Ascending aorta (tissue), 2 donors: ENCODE results near the gene PCDHB5. TPM values are rescaled to one million over a fixed set of nuclear protein-coding genes. Genes with fewer than 3 reads are reported as not detected.
"Not testable (repeated sequence)": the region's sequence is repeated elsewhere in the genome, so short reads cannot be mapped to it uniquely, and the experiment has no call there.

Source experiments
- DNase-seq, 2 donors: peaks; one replicate each; pipeline ENCODE4 v3.0.0-alpha.2; 2019; ENCODE audit warnings: low spot score in 2 of 2
- H3K27ac ChIP-seq, 2 donors: fragments of 200-600 bp; sonication (generic); one replicate each; pipeline ENCODE4 v1.5.1; 2016 to 2017; ENCODE audit warnings: mild to moderate bottlenecking in 1 of 2
- H3K27me3 ChIP-seq: fragments of 200-600 bp; sonication (generic); one replicate; pipeline ENCODE4 v1.5.1; 2017
- H3K36me3 ChIP-seq, 2 donors: fragments of 200-600 bp; sonication (generic); one replicate each; pipeline ENCODE4 v1.5.1; 2016
- H3K4me1 ChIP-seq, 2 donors: fragments of 200-600 bp; sonication (generic); one replicate each; pipeline ENCODE4 v1.5.1; 2016 to 2017; ENCODE audit warnings: mild to moderate bottlenecking in 1 of 2
- H3K4me3 ChIP-seq, 2 donors: fragments of 200-600 bp; sonication (generic); one replicate each; pipeline ENCODE4 v1.5.1; 2016 to 2017; ENCODE audit warnings: mild to moderate bottlenecking in 1 of 2
- H3K9me3 ChIP-seq, 2 donors: fragments of 200-600 bp; sonication (generic); one replicate each; pipeline ENCODE4 v1.5.1; 2016
- intact Hi-C: fragments of 100-400 bp; cut with DNase I; formaldehyde crosslinking; loops from one replicate; pipeline ENCODE4 v1.15.1; 2023
- total RNA-seq: library from RNA; depleted of rRNA; stranded (reverse); fragments of >200 nt; gene quantifications from one replicate; pipeline ENCODE4 v1.1.0, GENCODE V29; 2016
- TF ChIP-seq, protein P1 (sequence below), 3 experiments: fragments of 200-600 bp in 2 of 3; fragments of 450-650 bp in 1 of 3; sonication (generic) in 2 of 3; IDR thresholded peaks; one replicate each; pipeline ENCODE4 v1.5.1; 2016 to 2019; ENCODE audit warnings: antibody characterized with exemption in 3 of 3, mild to moderate bottlenecking in 1 of 3, moderate library complexity in 1 of 3

PCDHB5 gene
- total RNA-seq, 1 donor from 2014 or later, result 61.8 TPM

DNA sequence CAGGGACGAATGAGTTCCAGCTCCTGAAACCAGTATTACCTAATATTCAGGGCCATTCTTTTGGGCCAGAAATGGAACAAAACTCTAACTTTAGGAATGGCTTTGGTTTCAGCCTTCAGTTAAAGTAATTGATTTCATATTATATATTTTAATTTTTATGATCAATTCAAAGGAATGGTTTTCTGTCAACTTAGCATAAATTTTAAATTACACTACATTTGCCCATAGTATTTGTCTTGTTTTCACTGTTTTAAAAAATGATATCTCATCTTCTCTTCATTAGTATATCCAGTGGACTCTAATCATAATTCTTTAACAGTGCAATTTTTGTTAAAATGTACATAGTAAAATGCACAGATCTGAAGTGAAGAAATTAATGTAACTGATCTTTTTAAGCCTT, 45.3 kb downstream of the PCDHB5 start:
- TF ChIP-seq, protein P1, sequence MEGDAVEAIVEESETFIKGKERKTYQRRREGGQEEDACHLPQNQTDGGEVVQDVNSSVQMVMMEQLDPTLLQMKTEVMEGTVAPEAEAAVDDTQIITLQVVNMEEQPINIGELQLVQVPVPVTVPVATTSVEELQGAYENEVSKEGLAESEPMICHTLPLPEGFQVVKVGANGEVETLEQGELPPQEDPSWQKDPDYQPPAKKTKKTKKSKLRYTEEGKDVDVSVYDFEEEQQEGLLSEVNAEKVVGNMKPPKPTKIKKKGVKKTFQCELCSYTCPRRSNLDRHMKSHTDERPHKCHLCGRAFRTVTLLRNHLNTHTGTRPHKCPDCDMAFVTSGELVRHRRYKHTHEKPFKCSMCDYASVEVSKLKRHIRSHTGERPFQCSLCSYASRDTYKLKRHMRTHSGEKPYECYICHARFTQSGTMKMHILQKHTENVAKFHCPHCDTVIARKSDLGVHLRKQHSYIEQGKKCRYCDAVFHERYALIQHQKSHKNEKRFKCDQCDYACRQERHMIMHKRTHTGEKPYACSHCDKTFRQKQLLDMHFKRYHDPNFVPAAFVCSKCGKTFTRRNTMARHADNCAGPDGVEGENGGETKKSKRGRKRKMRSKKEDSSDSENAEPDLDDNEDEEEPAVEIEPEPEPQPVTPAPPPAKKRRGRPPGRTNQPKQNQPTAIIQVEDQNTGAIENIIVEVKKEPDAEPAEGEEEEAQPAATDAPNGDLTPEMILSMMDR (IDR thresholded peaks at IDR 0.05), result no peak
- H3K4me3 ChIP-seq, result no peak overlapping the region
- intact Hi-C loops, result no loop called here
- no peak overlapping the region for H3K27ac ChIP-seq
- no peak for DNase-seq
- no peaks in the 10 kb centered on the region for H3K27me3 ChIP-seq
- no peaks in the 10 kb centered on the region for H3K36me3 ChIP-seq
- no peaks in the 10 kb centered on the region for H3K4me1 ChIP-seq
- peaks cover 30 to 75% of the 10 kb centered on the region in 2 donors for H3K9me3 ChIP-seq

GRCh38 chr5:141182248-141182647, 47.2 kb downstream of the PCDHB5 start, which contains the start of gene PCDHB16:
PCDHB16 (plus strand) TSS chr5:141182387; CDS start chr5:141182560, 173 bp downstream.
- no peaks in the 10 kb centered on the region for H3K27me3 ChIP-seq
- peaks cover 32 to 75% of the 10 kb centered on the region in 2 donors for H3K9me3 ChIP-seq
- TF ChIP-seq, protein P1 (IDR thresholded peaks at IDR 0.05), result peak in 2 of 3 experiments; percentile 26 to 41
- intact Hi-C loops, result loop anchor here (2.0 kb wide), 1 partner anchor 377 kb away; no protein-coding TSS in a partner anchor
- peak in 1 of 2 donors; percentile 68 for DNase-seq
- peak within 1 kb of the TSS; percentile 44 to 58 for H3K4me3 ChIP-seq
- H3K4me1 ChIP-seq, result no peaks in the 10 kb centered on the region
- H3K27ac ChIP-seq, result peak within 1 kb of the TSS; percentile 45 to 57
- H3K36me3 ChIP-seq, result no peaks in the 10 kb centered on the region

DNA sequence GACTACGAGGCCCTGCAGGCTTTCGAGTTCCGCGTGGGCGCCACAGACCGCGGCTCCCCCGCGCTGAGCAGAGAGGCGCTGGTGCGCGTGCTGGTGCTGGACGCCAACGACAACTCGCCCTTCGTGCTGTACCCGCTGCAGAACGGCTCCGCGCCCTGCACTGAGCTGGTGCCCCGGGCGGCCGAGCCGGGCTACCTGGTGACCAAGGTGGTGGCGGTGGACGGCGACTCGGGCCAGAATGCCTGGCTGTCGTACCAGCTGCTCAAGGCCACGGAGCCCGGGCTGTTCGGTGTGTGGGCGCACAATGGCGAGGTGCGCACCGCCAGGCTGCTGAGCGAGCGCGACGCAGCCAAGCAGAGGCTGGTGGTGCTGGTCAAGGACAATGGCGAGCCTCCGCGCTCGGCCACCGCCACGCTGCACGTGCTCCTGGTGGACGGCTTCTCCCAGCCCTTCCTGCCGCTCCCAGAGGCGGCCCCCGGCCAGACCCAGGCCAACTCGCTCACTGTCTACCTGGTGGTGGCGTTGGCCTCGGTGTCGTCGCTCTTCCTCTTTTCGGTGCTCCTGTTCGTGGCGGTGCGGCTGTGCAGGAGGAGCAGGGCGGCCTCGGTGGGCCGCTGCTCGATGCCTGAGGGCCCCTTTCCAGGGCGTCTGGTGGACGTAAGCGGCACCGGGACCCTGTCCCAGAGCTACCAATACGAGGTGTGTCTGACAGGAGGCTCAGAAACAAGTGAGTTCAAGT, 49.3 kb downstream of the PCDHB5 start:
- H3K4me1 ChIP-seq, DNase-seq, intact Hi-C loops, H3K27ac ChIP-seq, H3K36me3 ChIP-seq, H3K4me3 ChIP-seq, H3K27me3 ChIP-seq: not testable (repeated sequence)
- peaks cover 40 to 75% of the 10 kb centered on the region in 2 donors for H3K9me3 ChIP-seq

DNA sequence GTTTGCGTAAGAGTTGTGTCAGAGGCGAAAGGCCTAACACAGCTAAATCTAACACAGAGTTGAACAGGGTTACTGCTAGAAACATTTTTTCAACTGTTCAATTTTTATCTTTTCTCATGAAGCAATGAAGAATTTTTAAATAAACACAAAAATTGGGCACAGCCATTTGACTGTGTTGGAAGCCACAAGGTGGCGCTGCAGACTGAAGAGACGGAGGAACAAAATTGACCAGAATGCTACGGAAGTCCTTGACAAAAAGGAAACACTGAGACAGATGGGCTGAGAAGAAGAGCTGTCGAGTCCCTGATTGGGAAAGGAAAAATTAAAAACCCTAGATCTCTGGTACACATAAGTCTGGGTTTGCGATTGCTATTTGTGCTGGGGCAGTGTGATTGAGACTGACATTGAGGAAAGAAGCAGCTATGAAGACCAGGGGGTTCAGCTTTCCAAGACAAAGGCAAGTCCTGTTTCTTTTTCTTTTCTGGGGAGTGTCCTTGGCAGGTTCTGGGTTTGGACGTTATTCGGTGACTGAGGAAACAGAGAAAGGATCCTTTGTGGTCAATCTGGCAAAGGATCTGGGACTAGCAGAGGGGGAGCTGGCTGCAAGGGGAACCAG, 52.0 kb downstream of the PCDHB5 start, which contains the start of gene PCDHB9:
Gene PCDHB9 (plus strand): TSS at position 265 of the 616 bp plus-strand sequence. CDS start 158 bp downstream, at position 423.
- TF ChIP-seq, protein P1 (IDR thresholded peaks at IDR 0.05), result peak in 1 of 3 experiments; percentile 25
- intact Hi-C loops, result no loop called here
- DNase-seq, result no peak
- Histone ChIP-seq H3K27me3 (no peaks in the 10 kb centered on the region), H3K36me3 (no peaks in the 10 kb centered on the region), H3K4me1 (no peaks in the 10 kb centered on the region), H3K9me3 (peaks cover 64 to 94% of the 10 kb centered on the region in 2 donors), H3K4me3 (no peak within 1 kb of the TSS), H3K27ac (no peak within 1 kb of the TSS)

Other genes with a start within 250 kb of the PCDHB5 start
- 0.32 TPM for gene PCDHAC1, start 208.9 kb upstream of the PCDHB5 start, total RNA-seq
- gene PCDHAC2, start 168.7 kb upstream of the PCDHB5 start, total RNA-seq, result not detected
- not detected for gene PCDHB1, start 83.8 kb upstream of the PCDHB5 start, total RNA-seq
- gene PCDHB2, start 40.6 kb upstream of the PCDHB5 start, total RNA-seq, result 1.4 TPM
- gene PCDHB3, start 34.7 kb upstream of the PCDHB5 start, total RNA-seq, result 1.1 TPM
- 5.1 TPM for gene PCDHB4, start 13.4 kb upstream of the PCDHB5 start, total RNA-seq
- gene PCDHB6, start 14.9 kb downstream of the PCDHB5 start, total RNA-seq, result 1.5 TPM
- gene PCDHB7, start 37.4 kb downstream of the PCDHB5 start, total RNA-seq, result 7.6 TPM
- 0.11 TPM for gene PCDHB8, start 42.6 kb downstream of the PCDHB5 start, total RNA-seq
- 18.3 TPM for gene PCDHB16, start 47.2 kb downstream of the PCDHB5 start, total RNA-seq
- gene PCDHB9, start 52.0 kb downstream of the PCDHB5 start, total RNA-seq, result 1.9 TPM
- 0.21 TPM for gene PCDHB10, start 57.1 kb downstream of the PCDHB5 start, total RNA-seq
- 7.1 TPM for gene PCDHB11, start 64.4 kb downstream of the PCDHB5 start, total RNA-seq
- gene PCDHB12, start 73.5 kb downstream of the PCDHB5 start, total RNA-seq, result 19.7 TPM
- gene PCDHB13, start 78.7 kb downstream of the PCDHB5 start, total RNA-seq, result 6.7 TPM
- 10.6 TPM for gene PCDHB14, start 88.1 kb downstream of the PCDHB5 start, total RNA-seq
- 2.9 TPM for gene PCDHB15, start 110.2 kb downstream of the PCDHB5 start, total RNA-seq
- gene SLC25A2, start 168.8 kb downstream of the PCDHB5 start, total RNA-seq, result not detected
- gene TAF7, start 185.6 kb downstream of the PCDHB5 start, total RNA-seq, result 30.1 TPM
- gene PCDHGA1, start 195.3 kb downstream of the PCDHB5 start, total RNA-seq, result not detected
- 4.9 TPM for gene PCDHGA2, start 203.6 kb downstream of the PCDHB5 start, total RNA-seq
- gene PCDHGA3, start 208.6 kb downstream of the PCDHB5 start, total RNA-seq, result 9.2 TPM
- gene PCDHGB1, start 214.9 kb downstream of the PCDHB5 start, total RNA-seq, result 1.8 TPM
- gene PCDHGA4, start 219.8 kb downstream of the PCDHB5 start, total RNA-seq, result 4.3 TPM
- 12.2 TPM for gene PCDHGB2, start 224.8 kb downstream of the PCDHB5 start, total RNA-seq
- gene PCDHGA5, start 229.0 kb downstream of the PCDHB5 start, total RNA-seq, result 4.5 TPM
- 14.4 TPM for gene PCDHGB3, start 235.0 kb downstream of the PCDHB5 start, total RNA-seq
- 2.0 TPM for gene PCDHGA6, start 238.7 kb downstream of the PCDHB5 start, total RNA-seq
- gene PCDHGA7, start 247.5 kb downstream of the PCDHB5 start, total RNA-seq, result 4.2 TPM